NOMO-1 treated with dmso at 0.1 percent for 144 hours (cell line): Measurements from ENCODE around the gene SPEM1.
"Not testable (repeated sequence)": the region's sequence is repeated elsewhere in the genome, so short reads cannot be mapped to it uniquely, and the experiment has no call there.

ENCODE experiments used
- DNase-seq: peaks from one replicate; lab custom pipeline; 2025; ENCODE audit not compliant: unreplicated experiment; lab: John Stamatoyannopoulos, UW

The SPEM1 gene

DNA sequence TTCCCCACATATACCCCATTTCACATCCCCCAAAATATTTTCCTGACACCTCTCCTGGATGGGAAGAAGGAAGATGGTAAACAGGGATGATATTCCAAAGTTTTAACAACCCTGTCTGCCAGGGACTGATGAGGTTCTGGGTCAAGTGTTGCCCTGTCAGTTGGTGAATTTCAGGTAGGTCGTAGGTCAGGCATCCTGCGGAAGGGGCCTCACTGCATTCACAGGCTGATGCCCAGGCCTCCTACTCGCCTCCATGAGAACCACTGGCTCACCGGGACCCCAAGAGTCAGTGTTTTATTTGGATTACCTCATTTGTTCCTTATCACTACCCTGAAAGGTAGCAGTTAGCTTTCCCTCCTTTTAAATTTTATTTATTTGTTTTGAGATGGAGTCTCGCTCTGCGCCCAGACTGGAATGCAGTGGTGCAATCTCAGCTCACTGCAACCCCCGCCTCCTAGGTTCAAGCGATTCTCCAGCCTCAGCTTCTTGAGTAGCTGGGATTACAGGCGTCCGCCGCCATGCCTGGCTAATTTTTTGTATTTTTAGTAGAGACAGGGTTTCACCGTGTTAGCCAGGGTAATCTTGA, 48.8 kb downstream of the SPEM1 start:
- no peak for DNase-seq

DNA sequence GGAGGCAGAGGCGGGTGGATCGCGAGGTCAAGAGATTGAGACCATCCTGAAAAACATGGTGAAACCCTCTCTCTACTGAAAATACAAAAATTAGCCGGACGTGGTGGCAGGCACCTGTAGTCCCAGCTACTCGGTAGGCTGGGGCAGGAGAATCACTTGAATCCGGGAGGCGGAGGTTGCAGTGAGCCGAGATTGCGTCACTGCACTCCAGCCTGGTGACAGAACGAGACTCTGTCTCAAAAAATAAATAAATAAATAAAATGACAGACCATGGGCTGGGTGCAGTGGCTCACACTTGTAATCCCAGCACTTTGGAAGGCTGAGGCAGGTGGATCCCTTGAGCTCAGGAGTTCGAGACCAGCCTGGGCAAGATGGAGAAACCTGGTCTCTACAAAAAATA, 49.7 kb downstream of the SPEM1 start:
- DNase-seq, result not testable (repeated sequence)

DNA sequence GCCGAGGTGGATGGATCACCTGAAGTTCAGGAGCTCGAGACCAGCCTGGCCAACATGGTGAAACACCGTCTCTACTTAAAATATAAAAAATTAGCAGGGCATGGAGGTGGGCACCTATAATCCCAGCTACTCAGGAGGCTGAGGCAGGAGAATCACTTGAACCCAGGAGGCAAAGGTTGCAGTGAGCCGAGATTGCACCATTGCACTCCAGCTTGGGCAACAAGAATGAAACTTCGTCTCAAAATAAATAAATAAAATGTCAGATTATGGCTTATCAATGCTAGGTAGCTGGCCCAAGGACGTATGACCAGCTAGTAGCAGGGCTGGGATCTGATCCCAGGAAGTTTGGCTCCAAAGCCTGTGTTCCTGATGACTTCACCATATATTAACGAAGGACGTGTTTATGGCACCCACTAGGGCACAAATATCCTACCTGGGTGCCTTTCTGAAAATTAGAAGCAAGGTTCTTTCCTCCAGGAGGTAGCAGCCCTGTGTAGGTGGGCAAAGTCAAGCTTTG, 50.4 kb downstream of the SPEM1 start:
- not testable (repeated sequence) for DNase-seq
